Sigmoid colon (tissue), 3 donors: ENCODE results near the gene NTN3.

Experiments used
- CTCF ChIP-seq, 4 experiments: fragments of 450-650 bp in 3 of 4; fragments of 200-600 bp in 1 of 4; IDR thresholded peaks; one replicate each; pipeline ENCODE4 v1.5.1; 2016 to 2019; ENCODE audit warnings: antibody characterized with exemption in 4 of 4, mild to moderate bottlenecking in 3 of 4, moderate library complexity in 2 of 4
- POLR2A ChIP-seq, 2 donors: fragments of 450-650 bp; IDR thresholded peaks; one replicate each; pipeline ENCODE4 v1.6.1; 2016; ENCODE audit warnings: antibody characterized with exemption in 2 of 2, mild to moderate bottlenecking in 2 of 2, moderate library complexity in 2 of 2

- TF ChIP-seq CTCF (IDR thresholded peaks at IDR 0.05) (no peak), POLR2A (IDR thresholded peaks at IDR 0.05) (no peak)
Observed at GRCh38 chr16:2507665-2508064, 36.6 kb downstream of the NTN3 start.
